ENCODE measurements around the gene WDR81.
"Not testable (repeated sequence)": the region's sequence is repeated elsewhere in the genome, so short reads cannot be mapped to it uniquely, and the experiment has no call there.

WDR81 gene

DNA sequence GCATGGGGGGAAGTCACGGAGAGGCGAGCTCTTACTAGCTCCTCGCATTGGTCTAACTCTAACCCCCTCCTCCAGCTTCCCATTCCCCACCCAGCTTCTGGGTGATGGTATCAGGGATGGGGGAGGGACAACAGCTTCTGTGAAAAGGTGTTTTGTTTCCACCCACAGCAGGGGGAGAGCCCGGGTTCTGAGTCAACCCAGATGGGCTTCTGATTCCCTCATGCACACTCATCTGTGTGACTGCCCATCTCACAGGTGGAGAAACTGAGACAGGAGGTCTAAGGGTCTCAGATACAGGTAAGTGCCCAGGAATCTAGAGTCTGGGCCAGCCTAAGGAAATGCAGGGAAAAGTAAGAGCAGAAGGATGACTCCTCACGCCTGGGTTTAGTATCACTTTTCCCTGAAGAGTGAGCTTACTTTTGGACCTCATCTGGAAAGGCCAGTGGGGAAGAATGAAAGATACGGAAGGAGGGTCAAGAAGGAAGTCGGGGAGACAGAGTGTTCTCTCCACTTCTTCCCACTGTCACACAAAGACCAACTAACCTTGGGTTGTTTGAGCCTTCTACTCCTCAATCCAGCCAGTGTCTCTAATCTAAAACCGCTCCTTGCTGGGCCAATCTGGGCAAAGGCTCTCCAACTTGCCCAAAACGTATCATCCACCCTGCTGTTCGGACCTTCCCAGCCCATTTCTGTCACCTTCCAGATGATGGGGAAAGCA is 11.2 kb upstream of the WDR81 start:
- no peak for DNase-seq (ENCODE audit: low read depth)

DNA sequence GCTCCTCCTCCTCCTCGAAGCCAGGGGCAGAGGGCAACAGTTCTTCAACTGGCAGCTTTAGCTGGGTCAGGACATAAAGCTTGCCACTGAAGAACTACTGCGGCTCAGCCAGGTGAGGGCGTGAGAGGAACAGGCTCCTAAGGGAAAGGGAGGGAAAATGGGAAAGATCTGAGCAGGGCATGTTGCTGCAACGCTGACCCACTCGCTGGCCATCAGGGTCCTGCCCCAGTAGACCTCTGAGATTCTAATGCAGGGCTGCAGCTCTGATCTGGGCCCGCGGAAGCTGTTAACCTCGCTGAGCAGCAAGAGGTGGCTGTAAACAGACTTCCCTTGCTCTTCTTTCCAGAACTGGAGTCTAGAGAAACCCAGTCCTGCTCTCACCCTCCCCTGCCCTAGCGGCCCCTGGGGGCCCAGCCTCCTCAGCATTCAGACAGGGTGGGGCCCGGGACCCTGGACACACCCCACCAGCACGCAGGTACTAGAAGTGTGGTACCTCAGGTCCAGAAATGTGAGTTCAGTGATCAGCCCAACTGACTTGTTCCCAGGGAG is 10.6 kb upstream of the WDR81 start:
- no peak for DNase-seq (ENCODE audit: low read depth)

DNA sequence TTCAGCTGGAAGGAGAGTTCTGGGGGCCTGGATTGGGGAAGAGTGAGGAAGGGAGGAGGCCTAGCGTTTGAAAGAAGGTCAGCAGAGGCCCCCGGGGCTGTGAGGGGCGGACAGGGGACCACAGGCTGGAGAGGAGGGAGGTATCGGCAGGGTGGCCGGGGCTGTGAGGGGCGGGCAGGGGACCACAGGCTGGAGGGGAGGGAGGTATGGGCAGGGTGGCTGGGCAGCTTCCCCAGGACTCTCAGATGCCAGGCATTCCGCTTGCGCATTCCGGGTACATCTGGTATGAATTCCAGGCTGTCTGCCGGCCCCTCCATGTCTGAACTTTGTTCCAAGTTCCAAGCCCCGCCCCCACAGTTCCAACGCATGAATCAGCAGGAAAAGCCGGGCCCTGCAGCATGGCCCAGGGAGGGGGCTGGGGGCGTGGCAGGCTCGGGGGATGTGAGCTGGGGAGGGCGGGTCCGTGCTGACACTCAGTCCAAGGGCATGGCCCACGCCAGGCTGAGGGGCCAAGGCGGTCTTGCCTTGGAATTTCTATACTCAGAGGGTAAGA is 10.0 kb upstream of the WDR81 start:
- no peak for DNase-seq (ENCODE audit: low read depth)

DNA sequence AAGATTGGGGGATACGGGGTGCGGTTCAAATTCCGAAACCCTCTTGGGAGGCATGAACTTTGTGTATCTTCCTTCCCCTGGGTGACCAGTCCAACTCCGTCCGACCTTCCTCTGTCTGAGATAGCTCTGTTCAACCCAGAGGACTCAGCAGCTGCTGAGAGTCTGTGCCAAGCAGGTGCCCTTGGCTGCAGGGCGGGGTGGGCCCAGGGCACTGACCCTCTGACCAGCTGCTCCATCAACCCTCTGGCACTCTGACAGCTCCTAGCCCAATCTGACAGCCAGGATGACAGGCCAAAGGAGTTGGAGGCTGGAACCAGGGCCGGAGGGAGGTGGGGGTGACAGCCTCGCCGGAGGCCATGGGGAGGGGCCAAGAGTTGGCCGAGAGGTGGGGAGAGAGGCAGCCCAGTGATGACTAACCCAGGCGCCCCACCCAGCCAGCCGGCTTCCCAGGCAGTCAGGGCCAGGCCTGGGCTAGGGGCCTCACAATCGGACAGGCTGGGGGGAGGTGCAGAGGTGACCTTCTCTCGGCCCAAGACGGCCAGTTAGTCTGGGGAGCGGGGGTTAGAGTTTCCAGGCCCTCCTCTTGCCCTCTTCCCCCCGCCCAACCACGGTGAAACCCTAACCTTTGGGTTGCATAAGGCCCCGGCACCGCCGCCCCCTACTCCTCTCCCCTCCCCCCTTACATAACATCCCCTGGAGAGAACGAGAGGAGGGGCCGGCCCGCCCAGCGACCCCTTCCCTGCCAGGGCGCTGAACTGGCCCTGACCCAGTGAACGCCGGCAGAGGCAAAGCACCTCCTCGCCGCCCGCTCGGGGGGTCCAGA is 9.3 kb upstream of the WDR81 start:
- peak; percentile 43 for DNase-seq (ENCODE audit: low read depth)

DNA sequence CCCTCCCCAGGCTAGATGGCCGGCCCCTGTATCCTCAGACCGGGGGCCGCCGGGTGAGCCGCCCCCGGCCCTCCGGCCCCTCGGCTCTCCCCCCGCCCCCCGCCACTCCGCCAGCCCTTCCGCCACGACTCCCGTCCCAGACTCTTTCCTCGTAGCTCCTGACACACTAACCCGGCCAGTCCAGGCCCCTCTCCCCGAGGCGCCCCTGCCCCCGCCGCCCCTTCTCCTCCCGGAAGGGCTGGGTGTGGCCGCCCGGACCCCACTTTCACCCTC is 8.8 kb upstream of the WDR81 start:
- DNase-seq (ENCODE audit: low read depth) = no peak

DNA sequence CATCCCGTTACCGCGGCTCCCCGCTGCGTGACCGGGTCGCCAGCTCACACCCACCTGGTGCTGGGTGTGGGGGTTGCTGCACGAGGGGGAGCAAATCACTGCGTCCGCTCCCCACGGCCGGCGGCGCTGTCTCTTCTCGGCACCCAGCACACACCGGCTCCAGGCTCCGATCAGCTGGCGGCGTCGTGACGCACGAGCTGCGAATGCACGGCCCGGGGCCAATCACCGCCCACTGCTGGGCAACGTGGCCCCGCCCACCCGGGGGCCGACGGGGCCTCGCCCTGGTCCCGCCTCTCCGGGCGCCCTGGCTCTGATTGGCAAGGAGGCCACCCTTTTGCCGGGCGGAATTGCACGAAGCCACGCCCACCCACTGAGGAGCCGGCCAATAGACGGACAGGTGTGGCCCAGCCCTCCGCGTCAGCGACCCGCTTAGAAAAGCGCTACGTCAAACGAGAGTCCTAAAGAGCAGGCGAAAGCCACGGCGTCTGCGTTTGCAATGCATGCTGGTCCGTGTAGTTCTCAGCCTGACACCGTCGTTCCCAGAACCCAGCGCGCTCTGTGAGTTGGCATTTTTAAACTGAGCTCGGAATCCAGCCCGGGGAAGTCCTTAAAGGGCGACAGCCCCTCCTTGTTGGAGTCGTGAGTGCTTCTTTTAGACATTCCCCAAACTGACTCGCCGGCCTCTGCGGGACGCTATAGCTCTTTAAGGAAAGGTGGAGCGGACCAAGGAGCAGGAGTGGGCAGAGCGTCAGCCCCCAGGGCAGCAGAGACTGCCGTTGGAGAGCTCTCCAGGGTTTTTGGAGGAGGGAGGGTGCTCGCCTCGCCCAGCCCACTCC is 8.2 kb upstream of the WDR81 start:
- peak; percentile 100 for DNase-seq (ENCODE audit: low read depth)

DNA sequence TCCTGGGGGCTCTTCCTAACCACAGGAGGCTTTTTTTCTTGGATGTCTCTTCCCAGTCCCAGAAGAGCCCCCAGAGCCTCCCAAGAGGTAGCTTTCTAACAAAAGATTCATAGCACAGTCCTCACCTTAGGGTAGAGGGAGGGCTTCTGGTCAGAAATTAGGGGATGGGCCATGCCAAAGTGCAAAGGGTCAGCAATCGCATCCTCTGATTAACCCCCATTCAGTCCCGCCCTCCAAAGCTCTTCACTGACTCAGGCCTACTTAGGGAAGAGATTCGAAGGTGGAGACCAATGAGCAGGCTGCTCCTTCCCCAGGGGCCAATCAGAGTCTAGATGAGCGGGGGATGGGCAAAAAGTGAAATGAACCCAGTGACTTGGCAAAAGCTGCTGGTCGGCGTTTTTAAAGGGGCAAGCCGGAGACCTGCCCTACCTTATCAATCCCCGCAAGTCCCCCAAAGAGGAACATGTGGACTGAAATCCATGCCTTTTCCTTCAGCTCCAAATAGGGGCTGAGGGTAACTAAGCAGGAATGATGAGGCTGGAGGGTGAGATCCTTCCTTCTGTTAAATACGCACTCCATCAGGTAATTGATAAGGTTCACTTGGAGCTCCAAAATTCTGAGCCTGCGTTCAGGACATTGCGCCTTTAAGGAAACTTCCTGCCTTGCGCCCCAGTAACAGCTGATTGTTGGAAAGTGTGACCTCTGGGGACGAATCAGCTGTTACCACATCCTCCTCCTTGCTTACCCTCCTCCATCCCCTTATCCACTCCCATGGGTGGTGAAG is 7.4 kb upstream of the WDR81 start:
- DNase-seq (ENCODE audit: low read depth) = peak; percentile 76

DNA sequence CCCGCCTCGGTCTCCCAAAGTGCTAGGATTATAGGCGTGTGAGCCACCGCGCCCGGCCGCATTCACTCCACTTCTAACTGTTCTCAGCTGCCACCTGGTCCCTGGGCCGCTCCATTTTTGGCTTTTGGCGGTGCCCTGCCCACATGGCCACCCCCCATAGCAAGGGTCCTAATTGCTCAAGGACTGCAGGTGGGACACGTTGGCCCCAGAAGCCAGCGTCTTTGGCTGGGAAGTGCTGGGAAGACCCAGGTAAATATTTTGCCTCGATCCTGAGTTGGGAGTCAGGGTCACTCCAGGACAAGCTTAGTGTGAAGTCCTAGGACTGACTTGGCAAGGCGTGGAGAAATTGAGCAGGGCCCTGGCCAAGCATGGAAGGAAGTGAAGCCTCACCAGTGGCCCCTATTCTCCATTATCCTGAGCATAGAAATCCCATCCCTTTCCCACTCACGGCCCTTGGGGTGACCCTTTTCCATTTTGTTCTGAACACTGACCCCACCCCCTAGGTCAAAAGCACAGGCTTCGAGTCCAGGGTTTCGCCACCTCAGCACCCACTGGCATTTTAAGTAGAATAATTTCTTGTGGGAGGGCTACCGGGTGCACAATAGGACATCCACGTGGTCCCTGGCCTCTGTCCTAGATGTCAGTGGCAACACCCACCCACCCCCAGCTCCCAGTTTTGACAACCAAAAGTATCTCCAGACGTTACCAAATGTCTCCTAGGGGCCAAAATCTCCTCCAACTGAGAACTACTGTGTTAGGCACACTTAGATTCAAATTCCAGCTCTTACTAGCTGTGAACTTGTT is 5.9 kb upstream of the WDR81 start:
- no peak for DNase-seq (ENCODE audit: low read depth)

DNA sequence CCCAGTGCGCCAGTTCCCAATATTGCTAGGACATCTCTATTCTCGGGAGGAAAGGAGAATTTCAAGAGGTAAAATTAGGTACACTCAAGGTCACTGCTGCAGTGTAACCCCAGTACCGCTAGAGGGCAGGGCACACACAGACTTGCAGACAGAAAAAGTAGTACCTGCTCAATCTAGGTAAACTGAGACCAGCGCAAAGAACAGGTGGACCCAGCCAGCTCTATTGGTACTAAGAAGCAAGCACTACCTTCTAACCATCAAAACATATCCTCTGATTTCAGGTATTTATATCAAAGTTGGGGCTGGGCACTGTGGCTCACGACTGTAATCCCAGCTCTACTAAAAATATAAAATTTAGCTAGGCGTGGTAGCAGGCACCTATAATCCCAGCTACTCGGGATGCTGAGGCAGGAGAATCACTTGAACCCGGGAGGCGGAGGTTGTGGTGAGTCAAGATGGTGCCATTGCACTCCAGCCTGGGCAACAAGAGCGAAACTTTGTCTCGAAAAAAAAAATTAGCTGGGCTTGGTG is 3.6 kb upstream of the WDR81 start:
- DNase-seq (ENCODE audit: low read depth) = peak; percentile 56

DNA sequence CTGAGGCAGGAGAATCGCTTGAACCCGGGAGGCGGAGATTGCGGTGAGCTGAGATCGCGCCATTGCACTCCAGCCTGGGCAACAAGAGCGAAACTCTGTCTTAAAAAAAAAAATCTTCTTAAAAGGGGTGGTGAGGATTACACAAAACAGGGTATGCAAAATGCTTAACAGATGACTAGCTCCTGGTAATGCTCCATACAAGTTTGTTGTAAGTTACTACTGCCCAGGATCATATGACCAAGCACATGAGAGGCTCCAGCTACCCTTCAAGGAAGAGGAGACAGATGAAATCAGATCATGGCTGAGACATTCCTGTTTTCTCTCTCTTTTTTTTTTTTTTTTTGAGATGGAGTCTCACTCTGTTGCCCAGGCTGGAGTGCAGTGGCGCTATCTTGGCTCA is 2.5 kb upstream of the WDR81 start:
- not testable (repeated sequence) for DNase-seq (ENCODE audit: low read depth)

DNA sequence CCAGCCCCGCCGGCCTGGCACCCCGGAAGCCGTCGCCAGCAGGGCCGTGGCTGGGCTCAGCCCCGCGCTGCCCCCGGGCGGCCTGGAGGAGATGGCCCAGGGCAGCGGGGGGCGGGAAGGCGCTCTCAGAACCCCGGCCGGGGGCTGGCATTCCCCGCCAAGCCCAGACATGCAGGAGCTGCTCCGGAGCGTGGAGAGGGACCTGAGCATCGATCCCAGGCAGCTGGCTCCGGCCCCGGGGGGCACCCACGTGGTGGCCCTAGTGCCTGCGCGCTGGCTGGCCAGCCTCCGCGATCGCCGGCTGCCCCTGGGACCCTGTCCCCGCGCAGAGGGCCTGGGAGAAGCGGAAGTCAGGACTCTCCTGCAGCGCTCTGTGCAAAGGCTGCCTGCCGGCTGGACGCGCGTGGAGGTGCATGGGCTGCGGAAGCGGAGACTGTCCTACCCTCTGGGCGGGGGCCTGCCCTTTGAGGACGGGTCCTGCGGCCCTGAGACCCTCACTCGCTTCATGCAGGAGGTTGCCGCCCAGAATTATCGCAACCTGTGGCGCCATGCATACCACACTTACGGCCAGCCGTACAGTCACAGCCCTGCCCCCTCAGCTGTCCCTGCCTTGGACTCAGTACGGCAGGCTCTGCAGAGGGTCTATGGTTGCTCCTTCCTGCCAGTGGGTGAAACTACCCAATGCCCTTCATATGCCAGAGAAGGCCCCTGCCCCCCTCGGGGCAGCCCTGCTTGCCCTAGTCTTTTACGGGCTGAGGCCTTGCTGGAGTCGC is 551 bp downstream of the WDR81 start:
- DNase-seq (ENCODE audit: low read depth) = no peak

DNA sequence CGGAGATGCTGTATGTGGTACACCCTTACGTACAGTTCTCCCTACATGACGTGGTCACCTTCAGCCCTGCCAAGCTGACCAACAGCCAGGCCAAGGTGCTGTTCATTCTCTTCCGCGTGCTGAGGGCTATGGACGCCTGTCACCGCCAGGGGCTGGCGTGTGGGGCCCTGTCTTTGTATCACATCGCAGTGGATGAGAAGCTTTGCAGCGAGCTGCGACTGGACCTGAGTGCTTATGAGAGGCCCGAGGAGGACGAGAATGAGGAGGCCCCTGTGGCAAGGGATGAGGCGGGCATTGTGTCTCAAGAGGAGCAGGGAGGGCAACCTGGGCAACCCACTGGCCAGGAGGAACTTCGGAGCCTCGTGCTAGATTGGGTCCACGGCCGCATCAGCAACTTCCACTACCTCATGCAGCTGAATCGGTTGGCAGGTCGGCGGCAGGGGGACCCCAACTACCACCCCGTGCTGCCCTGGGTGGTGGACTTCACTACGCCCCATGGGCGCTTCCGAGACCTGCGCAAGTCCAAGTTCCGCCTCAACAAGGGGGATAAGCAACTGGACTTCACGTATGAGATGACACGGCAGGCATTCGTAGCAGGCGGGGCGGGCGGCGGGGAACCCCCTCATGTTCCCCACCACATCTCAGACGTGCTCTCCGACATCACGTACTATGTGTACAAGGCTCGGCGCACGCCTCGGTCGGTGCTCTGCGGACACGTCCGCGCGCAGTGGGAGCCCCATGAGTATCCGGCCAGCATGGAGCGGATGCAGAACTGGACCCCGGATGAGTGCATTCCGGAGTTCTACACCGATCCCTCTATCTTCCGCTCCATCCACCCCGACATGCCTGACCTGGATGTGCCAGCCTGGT is 1.4 kb downstream of the WDR81 start:
- DNase-seq (ENCODE audit: low read depth) = no peak

DNA sequence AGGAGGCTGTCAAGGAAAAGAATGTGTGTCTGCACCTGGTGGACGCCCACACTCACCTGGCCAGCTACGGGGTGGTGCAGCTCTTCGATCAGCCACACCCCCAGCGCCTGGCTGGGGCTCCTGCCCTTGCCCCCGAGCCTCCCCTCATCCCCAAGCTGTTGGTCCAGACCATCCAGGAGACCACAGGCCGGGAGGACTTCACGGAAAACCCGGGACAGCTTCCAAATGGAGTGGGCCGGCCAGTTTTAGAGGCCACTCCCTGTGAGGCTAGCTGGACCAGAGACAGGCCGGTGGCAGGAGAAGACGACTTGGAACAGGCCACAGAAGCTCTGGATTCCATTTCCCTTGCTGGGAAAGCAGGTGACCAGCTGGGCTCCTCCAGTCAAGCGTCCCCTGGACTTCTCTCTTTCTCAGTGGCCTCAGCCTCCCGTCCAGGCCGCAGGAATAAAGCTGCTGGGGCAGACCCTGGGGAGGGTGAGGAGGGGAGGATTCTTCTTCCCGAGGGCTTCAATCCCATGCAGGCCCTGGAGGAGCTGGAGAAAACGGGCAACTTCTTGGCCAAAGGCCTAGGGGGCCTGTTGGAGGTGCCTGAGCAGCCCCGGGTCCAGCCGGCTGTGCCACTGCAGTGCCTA is 2.2 kb downstream of the WDR81 start:
- DNase-seq (ENCODE audit: low read depth) = no peak

DNA sequence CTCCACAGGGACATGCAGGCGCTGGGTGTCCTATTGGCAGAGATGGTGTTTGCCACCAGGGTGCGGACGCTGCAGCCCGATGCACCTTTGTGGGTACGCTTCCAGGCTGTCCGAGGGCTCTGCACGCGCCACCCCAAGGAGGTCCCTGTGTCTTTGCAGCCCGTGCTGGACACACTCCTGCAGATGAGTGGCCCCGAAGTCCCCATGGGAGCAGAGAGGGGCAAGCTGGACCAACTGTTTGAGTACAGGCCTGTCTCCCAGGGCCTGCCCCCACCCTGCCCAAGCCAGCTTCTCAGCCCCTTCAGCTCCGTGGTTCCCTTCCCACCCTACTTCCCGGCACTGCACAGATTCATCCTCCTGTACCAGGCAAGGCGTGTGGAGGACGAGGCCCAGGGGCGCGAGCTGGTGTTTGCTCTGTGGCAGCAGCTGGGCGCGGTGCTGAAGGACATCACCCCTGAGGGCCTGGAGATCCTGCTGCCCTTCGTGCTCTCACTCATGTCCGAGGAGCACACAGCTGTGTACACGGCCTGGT is 2.8 kb downstream of the WDR81 start:
- DNase-seq (ENCODE audit: low read depth) = no peak

DNA sequence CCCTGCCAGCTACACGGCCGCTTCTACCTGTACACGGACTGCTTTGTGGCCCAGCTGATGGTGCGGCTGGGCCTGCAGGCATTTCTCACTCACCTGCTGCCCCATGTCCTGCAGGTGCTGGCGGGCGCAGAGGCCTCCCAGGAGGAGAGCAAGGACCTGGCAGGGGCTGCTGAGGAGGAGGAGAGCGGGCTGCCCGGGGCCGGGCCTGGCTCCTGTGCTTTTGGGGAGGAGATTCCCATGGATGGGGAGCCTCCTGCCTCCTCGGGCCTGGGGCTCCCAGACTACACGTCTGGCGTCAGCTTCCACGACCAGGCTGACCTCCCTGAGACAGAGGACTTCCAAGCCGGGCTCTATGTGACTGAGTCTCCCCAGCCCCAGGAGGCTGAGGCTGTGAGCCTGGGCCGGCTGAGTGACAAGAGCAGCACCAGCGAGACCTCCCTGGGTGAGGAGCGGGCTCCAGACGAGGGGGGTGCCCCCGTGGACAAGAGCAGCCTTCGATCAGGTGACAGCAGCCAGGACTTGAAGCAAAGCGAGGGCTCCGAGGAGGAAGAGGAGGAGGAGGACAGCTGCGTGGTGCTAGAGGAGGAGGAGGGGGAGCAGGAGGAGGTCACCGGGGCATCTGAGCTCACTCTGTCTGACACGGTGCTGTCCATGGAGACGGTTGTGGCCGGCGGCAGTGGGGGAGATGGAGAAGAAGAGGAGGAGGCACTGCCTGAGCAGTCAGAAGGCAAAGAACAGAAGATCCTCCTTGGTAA is 3.5 kb downstream of the WDR81 start:
- DNase-seq (ENCODE audit: low read depth) = no peak

DNA sequence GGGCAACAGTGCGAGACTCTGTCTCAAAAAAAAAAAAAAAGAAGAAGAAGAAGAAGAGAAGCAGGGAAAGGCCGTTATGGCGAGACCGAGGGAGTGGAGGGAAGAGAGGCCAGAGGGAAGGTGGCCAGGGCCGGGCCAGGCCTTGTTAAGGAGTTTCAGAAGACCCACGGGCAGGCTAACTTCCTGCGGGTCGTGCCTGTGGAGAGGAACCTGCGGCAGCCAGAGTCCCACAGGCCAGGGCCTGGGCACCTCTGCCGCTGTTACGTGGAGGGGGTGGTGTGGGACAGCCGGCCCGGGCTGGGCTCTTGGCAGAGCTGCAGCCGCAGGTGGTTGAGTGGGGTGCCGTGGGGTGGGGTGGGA is 5.4 kb downstream of the WDR81 start:
- DNase-seq (ENCODE audit: low read depth) = no peak

Measured in activated T-helper 9 cell treated with anti-CD3 and anti-CD28 coated beads, Interleukin-2, amount 50 U/mL, for 16 hours (primary cell).